Measurements from ENCODE around the gene RAPGEF4.

The RAPGEF4 gene

DNA sequence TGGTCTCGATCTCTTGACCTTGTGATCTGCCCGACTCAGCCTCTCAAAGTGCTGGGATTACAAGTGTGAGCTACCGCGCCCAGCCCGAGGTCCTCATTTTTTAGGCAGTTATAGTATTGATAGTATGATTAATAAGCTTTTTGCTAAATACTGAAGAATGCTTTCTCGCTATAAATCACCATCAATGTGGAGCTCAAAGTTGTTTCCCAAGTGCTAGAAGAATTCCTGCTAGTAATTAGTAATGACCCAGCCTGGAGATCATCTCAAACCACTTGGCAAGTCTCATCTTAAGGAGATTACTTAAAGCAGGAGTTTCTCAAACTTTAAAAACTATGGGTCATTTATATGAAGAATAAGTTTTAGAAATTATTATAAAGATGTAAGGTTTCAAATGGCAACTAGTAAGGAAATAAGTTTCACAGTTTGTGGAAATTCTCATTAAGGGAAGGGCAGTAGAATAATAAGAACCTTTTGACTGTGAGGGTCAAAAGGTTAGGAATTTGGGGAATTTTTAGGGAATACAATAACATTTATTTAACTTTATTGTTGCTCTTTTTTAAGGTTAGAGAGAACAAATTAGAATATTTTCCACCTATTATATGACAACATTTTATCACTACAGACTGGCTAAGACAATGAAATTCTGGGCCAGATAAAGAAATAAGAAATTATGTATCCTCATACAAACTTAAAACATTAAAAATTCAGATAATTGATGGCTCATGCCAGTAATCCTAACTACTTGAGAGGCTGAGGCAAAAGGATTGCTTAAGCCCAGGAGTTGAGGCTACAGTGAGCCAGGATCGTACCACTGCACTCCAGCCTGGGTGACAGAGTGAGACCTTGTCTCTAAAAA is 191.4 kb downstream of the RAPGEF4 start:
- peaks cover 2 to 38% (median 26%) of the 10 kb centered on the region in 5 donors for H3K4me1 ChIP-seq (ENCODE audit: control insufficient read depth in 5 of 5, insufficient read depth in 5 of 5, low read length in 5 of 5)
- no peak overlapping the region for H3K4me3 ChIP-seq (ENCODE audit: low read depth in 1 of 5, low read length in 5 of 5)
- no peaks in the 10 kb centered on the region for H3K9me3 ChIP-seq (ENCODE audit: control insufficient read depth in 5 of 5, low read length in 5 of 5)
- no peak overlapping the region for H3K27ac ChIP-seq (ENCODE audit: low read depth, low read length)
- no peak overlapping the region for H3K9ac ChIP-seq (ENCODE audit: low read length in 5 of 5)
- H3K27me3 ChIP-seq (ENCODE audit: control insufficient read depth in 5 of 5, insufficient read depth in 4 of 5, low read length in 5 of 5) = no peaks in the 10 kb centered on the region
- H3K36me3 ChIP-seq (ENCODE audit: control insufficient read depth in 5 of 5, insufficient read depth in 5 of 5, low read length in 5 of 5) = no peaks in the 10 kb centered on the region

DNA sequence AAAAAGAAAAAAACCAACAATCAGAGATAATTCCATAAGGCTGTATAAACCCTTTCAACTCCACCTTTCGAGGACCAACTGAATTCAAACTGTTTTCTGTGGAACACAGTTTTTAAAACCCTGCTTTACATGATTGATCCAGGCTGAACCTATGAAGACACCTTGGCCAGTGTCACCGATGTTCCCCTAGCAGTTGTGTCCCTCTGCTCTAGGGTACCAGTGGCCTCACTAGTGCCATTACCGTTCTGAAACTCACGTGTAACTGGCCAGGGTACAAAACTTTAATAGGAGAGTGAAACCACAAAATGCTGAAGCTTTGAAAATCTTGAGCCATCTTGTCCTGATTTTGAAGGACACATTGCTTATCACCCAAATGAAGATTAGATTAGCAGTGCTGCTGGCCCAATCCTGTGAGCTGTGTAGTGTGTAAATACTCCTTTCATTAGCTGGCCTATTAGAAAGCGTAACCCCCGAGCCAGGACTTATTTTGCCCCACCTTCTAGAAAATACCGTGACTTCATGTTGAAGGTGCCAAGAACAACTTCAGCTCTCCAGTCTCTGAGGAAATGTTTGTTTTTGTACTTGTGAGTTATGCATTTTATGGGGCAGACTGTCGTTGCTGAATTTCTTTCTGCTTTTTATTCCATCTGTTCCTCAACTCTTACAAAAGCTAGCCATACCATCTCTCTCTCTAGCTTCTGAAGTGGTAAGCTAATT is 192.2 kb downstream of the RAPGEF4 start:
- H3K4me3 ChIP-seq (ENCODE audit: low read depth in 1 of 5, low read length in 5 of 5) = peak overlapping the region in 3 of 5 donors; percentile 4 to 45 (median 29)
- no peaks in the 10 kb centered on the region for H3K9me3 ChIP-seq (ENCODE audit: control insufficient read depth in 5 of 5, low read length in 5 of 5)
- no peaks in the 10 kb centered on the region for H3K36me3 ChIP-seq (ENCODE audit: control insufficient read depth in 5 of 5, insufficient read depth in 5 of 5, low read length in 5 of 5)
- peak overlapping the region; percentile 47 for H3K27ac ChIP-seq (ENCODE audit: low read depth, low read length)
- H3K9ac ChIP-seq (ENCODE audit: low read length in 5 of 5) = no peak overlapping the region
- H3K27me3 ChIP-seq (ENCODE audit: control insufficient read depth in 5 of 5, insufficient read depth in 4 of 5, low read length in 5 of 5) = no peaks in the 10 kb centered on the region
- H3K4me1 ChIP-seq (ENCODE audit: control insufficient read depth in 5 of 5, insufficient read depth in 5 of 5, low read length in 5 of 5) = peaks cover 2 to 40% (median 21%) of the 10 kb centered on the region in 5 donors

DNA sequence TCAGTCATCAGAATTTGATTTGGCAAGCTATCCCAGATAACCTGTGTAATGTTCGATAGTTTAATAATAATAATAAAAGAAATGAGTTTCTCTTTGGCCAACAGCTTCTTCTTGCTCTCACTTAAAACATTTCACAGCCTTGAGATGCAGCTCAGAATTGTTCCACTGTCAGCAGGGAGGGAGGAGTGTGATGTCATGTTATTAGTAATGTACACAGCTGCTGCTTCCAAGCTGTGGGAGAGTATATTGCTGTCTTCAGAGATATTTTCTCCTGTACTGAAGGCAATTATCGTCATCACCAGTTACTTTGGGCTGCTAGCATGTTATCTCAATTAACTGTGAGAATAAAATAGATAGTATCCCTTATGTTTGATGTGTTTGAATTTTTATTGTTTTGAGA is 193.1 kb downstream of the RAPGEF4 start:
- Histone ChIP-seq H3K27me3 (ENCODE audit: control insufficient read depth in 5 of 5, insufficient read depth in 4 of 5, low read length in 5 of 5) (no peaks in the 10 kb centered on the region), H3K4me1 (ENCODE audit: control insufficient read depth in 5 of 5, insufficient read depth in 5 of 5, low read length in 5 of 5) (peaks cover 2 to 40% (median 21%) of the 10 kb centered on the region in 5 donors), H3K27ac (ENCODE audit: low read depth, low read length) (peak overlapping the region; percentile 47), H3K9ac (ENCODE audit: low read length in 5 of 5) (no peak overlapping the region), H3K4me3 (ENCODE audit: low read depth in 1 of 5, low read length in 5 of 5) (no peak overlapping the region), H3K36me3 (ENCODE audit: control insufficient read depth in 5 of 5, insufficient read depth in 5 of 5, low read length in 5 of 5) (no peaks in the 10 kb centered on the region), H3K9me3 (ENCODE audit: control insufficient read depth in 5 of 5, low read length in 5 of 5) (no peaks in the 10 kb centered on the region)

DNA sequence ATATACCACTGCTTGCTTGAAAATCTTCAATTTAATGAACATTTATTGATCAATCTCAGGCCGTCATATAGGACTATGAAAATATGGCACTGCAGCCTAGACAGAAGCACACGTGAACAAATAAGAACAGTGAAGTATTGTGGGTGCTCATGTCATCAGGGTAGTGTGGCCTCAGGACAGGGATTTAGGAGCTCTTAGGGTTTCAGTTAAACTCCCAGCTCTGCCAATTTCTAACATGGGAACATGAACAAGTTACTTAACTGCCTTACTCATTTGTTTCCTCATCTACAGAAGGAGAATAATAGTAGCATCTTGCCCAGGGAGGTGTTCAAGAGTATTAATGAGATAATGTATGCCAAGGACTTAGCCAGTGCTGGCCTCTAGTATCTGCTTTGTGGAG is 194.0 kb downstream of the RAPGEF4 start:
- Histone ChIP-seq H3K27me3 (ENCODE audit: control insufficient read depth in 5 of 5, insufficient read depth in 4 of 5, low read length in 5 of 5) (no peaks in the 10 kb centered on the region), H3K36me3 (ENCODE audit: control insufficient read depth in 5 of 5, insufficient read depth in 5 of 5, low read length in 5 of 5) (no peaks in the 10 kb centered on the region), H3K4me3 (ENCODE audit: low read depth in 1 of 5, low read length in 5 of 5) (no peak overlapping the region), H3K27ac (ENCODE audit: low read depth, low read length) (peak overlapping the region; percentile 52), H3K9me3 (ENCODE audit: control insufficient read depth in 5 of 5, low read length in 5 of 5) (no peaks in the 10 kb centered on the region), H3K4me1 (ENCODE audit: control insufficient read depth in 5 of 5, insufficient read depth in 5 of 5, low read length in 5 of 5) (peaks cover 2 to 40% (median 21%) of the 10 kb centered on the region in 5 donors), H3K9ac (ENCODE audit: low read length in 5 of 5) (no peak overlapping the region)

DNA sequence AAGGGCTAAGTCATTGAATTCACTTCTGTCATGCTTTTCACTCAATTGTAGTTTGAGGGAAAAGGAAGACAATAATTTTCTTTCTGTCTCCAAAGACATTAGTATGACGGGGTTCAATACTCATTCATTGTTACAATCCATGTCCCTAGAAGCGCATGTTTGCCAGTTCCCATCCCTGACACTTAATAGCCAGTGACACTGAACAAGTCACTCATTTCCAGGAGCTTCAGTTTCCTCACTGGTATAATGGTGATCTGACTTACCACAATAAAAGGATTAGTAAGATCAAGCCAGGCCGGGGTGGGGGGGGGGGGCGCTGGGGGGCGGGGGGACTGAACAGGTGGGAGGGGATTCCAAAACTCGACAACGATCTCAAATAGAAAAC is 195.2 kb downstream of the RAPGEF4 start:
- Histone ChIP-seq H3K9me3 (ENCODE audit: control insufficient read depth in 5 of 5, low read length in 5 of 5) (no peaks in the 10 kb centered on the region), H3K4me3 (ENCODE audit: low read depth in 1 of 5, low read length in 5 of 5) (no peak overlapping the region), H3K36me3 (ENCODE audit: control insufficient read depth in 5 of 5, insufficient read depth in 5 of 5, low read length in 5 of 5) (no peaks in the 10 kb centered on the region), H3K9ac (ENCODE audit: low read length in 5 of 5) (peak overlapping the region in 1 of 5 donors; percentile 14), H3K27ac (ENCODE audit: low read depth, low read length) (peak overlapping the region; percentile 52), H3K4me1 (ENCODE audit: control insufficient read depth in 5 of 5, insufficient read depth in 5 of 5, low read length in 5 of 5) (peaks cover 2 to 40% (median 21%) of the 10 kb centered on the region in 5 donors), H3K27me3 (ENCODE audit: control insufficient read depth in 5 of 5, insufficient read depth in 4 of 5, low read length in 5 of 5) (no peaks in the 10 kb centered on the region)

DNA sequence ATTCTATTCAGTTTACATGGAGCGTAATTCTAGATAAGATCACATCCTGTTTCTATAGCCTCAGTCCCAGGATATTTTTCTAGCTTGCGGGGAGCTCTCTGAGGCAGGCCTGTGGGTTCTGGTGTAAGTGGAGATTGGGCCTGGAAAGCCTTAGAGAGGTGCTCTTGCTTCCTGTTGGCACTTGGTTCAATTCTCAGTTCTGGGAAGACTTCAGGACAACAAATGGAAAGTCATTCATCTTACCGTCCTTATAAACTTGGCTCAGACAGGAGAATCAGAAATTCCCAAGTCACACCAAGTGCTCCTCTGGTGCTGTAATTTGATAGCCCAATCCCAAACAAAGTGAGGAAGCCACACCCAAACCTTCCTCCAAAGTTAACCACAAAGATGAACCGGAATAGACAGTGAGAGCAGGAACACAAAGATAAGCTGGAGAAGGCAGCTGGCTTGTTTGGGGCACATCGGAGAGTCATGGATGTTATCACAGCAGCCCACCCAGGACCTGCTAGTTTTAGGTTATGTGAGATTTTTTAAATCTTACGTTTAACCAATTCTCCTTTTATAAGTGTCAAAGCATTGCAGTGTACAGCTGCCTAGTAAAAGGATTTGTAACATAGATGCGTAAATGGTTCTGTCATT is 195.7 kb downstream of the RAPGEF4 start:
- Histone ChIP-seq H3K4me3 (ENCODE audit: low read depth in 1 of 5, low read length in 5 of 5) (peak overlapping the region in 4 of 5 donors; percentile 6 to 43 (median 21)), H3K9ac (ENCODE audit: low read length in 5 of 5) (no peak overlapping the region), H3K36me3 (ENCODE audit: control insufficient read depth in 5 of 5, insufficient read depth in 5 of 5, low read length in 5 of 5) (no peaks in the 10 kb centered on the region), H3K4me1 (ENCODE audit: control insufficient read depth in 5 of 5, insufficient read depth in 5 of 5, low read length in 5 of 5) (peaks cover 2 to 40% (median 21%) of the 10 kb centered on the region in 5 donors), H3K9me3 (ENCODE audit: control insufficient read depth in 5 of 5, low read length in 5 of 5) (no peaks in the 10 kb centered on the region), H3K27me3 (ENCODE audit: control insufficient read depth in 5 of 5, insufficient read depth in 4 of 5, low read length in 5 of 5) (no peaks in the 10 kb centered on the region), H3K27ac (ENCODE audit: low read depth, low read length) (peak overlapping the region; percentile 42)

DNA sequence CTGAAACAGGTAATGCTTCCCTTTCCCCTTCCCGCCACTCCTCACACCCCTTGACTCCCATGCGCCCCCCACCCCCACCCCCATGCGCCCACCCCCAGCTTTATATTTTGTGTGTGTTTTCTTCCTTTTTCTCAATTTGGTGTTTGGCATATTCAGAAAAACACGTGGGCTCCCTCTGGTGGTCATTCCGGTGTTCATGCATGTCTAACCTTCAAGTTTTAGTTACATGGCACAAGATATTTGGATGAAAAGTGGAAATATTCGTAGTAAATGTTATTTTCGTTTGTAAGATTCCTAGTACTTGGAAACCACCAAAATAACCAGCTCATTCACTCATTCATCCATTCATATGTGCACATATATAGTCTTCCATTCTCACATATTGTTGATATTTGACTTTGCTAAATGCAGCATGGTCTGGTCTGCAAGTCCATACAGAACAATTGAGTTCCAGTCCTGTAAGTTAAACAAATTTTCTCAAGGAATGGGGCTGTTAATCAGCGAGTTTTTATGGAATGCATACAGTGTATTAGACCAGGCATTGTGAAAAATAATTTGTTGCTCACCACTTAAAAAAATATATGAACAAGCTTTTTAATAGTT is 196.4 kb downstream of the RAPGEF4 start:
- Histone ChIP-seq H3K27me3 (ENCODE audit: control insufficient read depth in 5 of 5, insufficient read depth in 4 of 5, low read length in 5 of 5) (no peaks in the 10 kb centered on the region), H3K9ac (ENCODE audit: low read length in 5 of 5) (no peak overlapping the region), H3K4me3 (ENCODE audit: low read depth in 1 of 5, low read length in 5 of 5) (peak overlapping the region in 2 of 5 donors; percentile 15 to 43), H3K27ac (ENCODE audit: low read depth, low read length) (peak overlapping the region; percentile 42), H3K36me3 (ENCODE audit: control insufficient read depth in 5 of 5, insufficient read depth in 5 of 5, low read length in 5 of 5) (no peaks in the 10 kb centered on the region), H3K9me3 (ENCODE audit: control insufficient read depth in 5 of 5, low read length in 5 of 5) (no peaks in the 10 kb centered on the region), H3K4me1 (ENCODE audit: control insufficient read depth in 5 of 5, insufficient read depth in 5 of 5, low read length in 5 of 5) (peaks cover 2 to 40% (median 21%) of the 10 kb centered on the region in 5 donors)

DNA sequence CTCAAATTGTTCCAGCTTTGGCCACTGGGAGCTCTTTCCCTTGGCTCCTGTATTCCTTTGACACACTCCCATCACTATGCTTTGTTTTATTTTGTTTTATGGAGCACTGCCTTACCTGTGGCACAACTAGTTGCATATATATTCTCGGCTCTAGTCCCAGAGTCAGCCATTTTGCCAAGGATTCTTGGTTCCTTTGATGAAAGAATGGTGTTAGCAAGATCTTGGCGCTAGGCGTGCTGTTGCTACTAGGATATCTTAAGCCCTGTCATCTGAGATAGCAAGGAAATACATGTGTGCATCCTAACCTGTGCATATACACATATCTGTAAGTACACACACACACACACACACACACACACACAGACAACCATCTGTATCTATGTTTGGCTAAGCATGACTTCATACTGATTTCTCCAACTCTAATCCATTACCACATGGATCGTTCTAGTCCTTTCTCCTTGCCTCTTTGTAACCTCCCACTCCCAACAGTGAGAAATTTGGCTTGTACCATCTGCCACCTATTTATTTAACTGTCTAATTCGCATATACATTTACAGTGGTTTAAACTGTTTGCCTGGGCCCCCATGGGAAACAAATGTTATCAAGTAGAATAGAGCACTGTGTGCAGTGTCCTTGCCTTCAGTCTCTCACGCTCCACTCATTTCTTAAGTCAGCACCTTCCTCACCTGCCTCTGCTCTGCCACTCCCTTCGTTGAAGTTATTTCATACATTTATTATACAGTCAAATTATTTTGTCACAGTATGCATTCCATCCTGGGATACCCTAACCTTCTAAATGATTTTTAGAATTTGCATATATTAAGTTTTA is 202.5 kb downstream of the RAPGEF4 start:
- no peaks in the 10 kb centered on the region for H3K27me3 ChIP-seq (ENCODE audit: control insufficient read depth in 5 of 5, insufficient read depth in 4 of 5, low read length in 5 of 5)
- no peak overlapping the region for H3K4me3 ChIP-seq (ENCODE audit: low read depth in 1 of 5, low read length in 5 of 5)
- H3K27ac ChIP-seq (ENCODE audit: low read depth, low read length) = no peak overlapping the region
- no peak overlapping the region for H3K9ac ChIP-seq (ENCODE audit: low read length in 5 of 5)
- no peaks in the 10 kb centered on the region for H3K9me3 ChIP-seq (ENCODE audit: control insufficient read depth in 5 of 5, low read length in 5 of 5)
- H3K4me1 ChIP-seq (ENCODE audit: control insufficient read depth in 5 of 5, insufficient read depth in 5 of 5, low read length in 5 of 5) = no peaks in the 10 kb centered on the region
- peaks cover 0 to 2% (median 0%) of the 10 kb centered on the region in 5 donors for H3K36me3 ChIP-seq (ENCODE audit: control insufficient read depth in 5 of 5, insufficient read depth in 5 of 5, low read length in 5 of 5)

DNA sequence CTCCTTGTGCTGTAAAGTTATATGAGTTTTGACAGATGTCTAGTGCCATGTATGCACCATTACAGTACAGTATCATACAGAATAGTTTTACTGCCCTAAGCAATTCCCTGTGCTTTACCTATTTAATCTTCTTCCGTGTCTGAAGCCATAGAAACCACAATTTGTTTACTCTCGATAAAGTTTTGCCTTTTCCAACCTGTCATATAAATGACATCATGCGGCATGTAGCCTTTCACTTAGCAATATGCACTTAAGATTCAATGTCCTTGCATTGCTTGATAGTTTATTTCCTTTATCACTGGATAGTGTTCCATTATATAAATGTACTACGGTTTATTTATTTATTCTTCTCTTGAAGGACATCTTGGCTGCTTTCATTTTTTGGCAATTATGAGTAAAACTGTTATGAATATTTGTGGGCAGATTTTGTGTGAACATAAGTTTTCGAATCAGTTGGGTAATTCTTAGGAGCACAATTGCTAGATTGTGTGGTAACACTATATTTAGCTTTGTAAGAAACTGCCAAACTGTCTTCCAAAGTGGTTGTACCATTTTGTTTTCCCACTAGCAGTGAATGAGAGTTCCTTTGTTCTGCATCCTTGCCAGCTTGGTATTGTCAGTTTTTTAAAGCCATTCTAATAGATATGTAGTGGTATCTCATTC is 203.2 kb downstream of the RAPGEF4 start:
- H3K27ac ChIP-seq (ENCODE audit: low read depth, low read length) = no peak overlapping the region
- no peaks in the 10 kb centered on the region for H3K9me3 ChIP-seq (ENCODE audit: control insufficient read depth in 5 of 5, low read length in 5 of 5)
- H3K4me3 ChIP-seq (ENCODE audit: low read depth in 1 of 5, low read length in 5 of 5) = no peak overlapping the region
- no peak overlapping the region for H3K9ac ChIP-seq (ENCODE audit: low read length in 5 of 5)
- no peaks in the 10 kb centered on the region for H3K27me3 ChIP-seq (ENCODE audit: control insufficient read depth in 5 of 5, insufficient read depth in 4 of 5, low read length in 5 of 5)
- peaks cover 0 to 2% (median 0%) of the 10 kb centered on the region in 5 donors for H3K36me3 ChIP-seq (ENCODE audit: control insufficient read depth in 5 of 5, insufficient read depth in 5 of 5, low read length in 5 of 5)
- no peaks in the 10 kb centered on the region for H3K4me1 ChIP-seq (ENCODE audit: control insufficient read depth in 5 of 5, insufficient read depth in 5 of 5, low read length in 5 of 5)
